ENCODE data around the gene GALE.
"Not testable (repeated sequence)": the region's sequence is repeated elsewhere in the genome, so short reads cannot be mapped to it uniquely, and the experiment has no call there.

The GALE gene

GRCh38 chr1:23800400-23801337, at the start of gene GALE:
Gene GALE, minus strand, starts transcription at chr1:23800754. Its CDS starts 1,747 bp downstream, at chr1:23799007.
- peak; percentile 62 for DNase-seq

- DNase-seq, result no peak
These were observed 48.4 kb upstream of the GALE start for GRCh38 chr1:23848673-23849616.

DNA sequence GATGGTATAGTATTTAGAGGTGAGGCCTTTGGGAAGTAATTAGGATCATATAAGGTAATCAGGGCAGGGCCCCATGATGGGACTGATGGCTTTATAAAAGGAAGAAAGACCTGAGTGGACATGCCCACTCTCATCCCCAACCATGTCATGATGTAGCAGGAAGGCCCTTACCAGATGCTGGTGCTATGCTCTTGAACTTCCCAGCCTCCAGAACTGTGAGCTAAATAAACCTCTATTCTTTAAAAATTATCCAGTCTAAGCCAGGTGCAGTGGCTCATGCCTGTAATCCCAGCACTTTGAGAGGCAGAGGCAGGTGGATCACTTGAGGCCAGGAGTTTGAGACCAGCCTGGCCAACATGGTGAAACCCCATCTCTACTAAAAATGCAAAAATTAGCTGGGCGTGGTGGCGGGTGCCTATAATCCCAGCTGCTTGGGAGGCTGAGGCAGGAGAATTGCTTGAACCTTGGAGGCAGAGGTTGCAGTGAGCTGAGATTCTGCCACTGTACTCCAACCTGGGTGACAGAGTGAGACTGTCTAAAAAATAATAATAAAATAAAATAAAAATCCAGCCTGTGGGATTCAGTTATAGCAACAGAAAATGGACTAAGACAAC, 47.0 kb upstream of the GALE start:
- DNase-seq, result not testable (repeated sequence)

DNA sequence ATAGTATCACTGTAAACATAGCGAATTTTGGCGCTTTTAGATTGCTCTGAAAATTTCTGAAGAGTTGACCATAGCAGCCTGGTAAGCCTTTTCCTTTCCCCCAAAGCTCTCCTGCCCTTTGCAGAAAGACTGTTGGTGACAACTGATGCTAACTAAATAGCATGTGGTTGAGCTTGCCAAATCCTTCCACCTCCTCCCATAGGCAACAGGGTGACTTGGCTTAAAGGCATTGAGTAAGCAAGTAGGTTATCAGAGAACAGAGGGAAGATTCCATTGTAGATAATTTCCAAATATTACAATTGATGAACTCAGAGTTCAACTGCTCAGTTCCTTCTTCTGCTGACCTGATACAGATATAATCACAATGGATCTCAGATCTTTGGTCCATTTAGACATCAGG, 44.6 kb upstream of the GALE start:
- DNase-seq, result no peak

DNA sequence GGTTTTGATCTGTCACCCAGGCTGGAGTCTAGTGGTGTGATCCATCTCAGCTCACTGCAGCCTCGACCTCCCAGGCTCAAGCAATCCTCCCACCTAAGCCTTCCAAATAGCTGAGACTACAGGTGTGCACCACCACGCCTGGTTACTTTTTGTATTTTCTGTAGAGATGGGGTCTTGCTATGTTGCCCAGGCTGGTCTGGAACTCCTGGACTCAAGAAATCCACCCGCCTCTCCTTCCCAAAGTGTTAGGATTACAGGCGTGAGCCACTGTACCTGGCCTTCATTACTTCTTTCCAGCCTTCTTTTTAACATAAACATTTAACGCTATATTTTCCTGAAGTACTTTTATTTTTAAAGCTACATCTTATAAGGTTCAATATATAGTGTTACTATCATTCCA, 43.1 kb upstream of the GALE start:
- DNase-seq, result no peak

DNA sequence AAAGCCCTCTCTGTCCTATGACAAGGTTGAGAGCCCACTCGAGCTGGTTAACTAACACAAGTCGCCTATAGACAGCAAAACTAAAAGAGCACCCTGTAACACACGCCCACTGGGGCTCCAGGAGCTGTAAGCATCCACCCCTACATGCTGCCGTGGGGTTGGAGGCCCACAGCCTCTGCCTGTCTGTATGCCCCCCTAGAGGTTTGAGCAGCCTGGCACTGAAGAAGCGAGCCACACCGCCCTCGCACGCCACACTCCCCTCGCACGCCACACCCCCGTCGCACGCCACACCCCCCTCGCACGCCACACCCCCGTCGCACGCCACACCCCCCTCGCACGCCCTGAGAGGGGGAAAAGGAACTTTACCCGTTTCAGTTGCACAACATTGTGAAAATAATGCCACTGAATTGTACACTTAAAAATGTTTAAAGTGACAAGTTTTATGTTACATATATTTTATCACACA, 37.9 kb upstream of the GALE start:
- DNase-seq, result no peak

- DNase-seq, result no peak
These were observed 37.4 kb upstream of the GALE start for GRCh38 chr1:23837908-23838307.

- DNase-seq, result no peak
These were observed 35.5 kb upstream of the GALE start for GRCh38 chr1:23836037-23836436.

DNA sequence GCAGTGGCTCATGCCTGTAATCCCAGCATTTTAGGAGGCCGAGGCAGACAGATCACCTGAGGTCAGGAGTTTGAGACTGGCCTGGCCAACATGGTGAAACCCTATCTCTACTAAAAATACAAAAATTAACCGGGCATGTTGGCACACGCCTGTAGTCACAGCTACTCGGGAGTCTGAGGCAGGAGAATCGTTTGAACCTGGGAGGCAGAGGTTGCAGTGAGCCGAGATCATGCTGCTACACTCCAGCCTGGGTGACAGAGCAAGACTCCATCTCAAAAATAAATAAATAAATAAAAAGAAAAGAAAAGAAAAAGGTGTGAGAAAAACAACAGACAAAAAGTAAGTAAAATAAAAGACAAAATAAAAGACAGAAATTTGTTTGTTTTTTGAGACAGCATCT, 33.6 kb upstream of the GALE start:
- DNase-seq, result not testable (repeated sequence)

GRCh38 chr1:23827717-23828116, 27.2 kb upstream of the GALE start:
- DNase-seq, result no peak

DNA sequence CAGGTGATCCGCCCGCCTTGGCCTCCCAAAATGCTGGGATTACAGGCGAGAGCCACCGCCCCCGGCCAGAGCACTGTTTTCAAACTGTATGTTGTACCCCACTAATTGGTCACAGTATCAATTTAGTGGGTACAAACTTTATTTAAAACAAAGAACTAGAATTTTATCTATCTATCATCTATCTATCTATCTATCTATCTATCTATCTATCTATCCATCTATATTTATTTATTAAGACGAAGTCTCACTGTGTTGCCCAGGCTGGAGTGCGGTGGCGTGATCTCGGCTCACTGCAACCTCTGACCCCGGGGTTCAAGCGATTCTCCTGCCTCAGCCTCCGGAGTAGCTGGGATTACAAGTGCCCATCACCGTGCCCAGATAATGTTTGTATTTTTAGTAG, 26.0 kb upstream of the GALE start:
- not testable (repeated sequence) for DNase-seq

DNA sequence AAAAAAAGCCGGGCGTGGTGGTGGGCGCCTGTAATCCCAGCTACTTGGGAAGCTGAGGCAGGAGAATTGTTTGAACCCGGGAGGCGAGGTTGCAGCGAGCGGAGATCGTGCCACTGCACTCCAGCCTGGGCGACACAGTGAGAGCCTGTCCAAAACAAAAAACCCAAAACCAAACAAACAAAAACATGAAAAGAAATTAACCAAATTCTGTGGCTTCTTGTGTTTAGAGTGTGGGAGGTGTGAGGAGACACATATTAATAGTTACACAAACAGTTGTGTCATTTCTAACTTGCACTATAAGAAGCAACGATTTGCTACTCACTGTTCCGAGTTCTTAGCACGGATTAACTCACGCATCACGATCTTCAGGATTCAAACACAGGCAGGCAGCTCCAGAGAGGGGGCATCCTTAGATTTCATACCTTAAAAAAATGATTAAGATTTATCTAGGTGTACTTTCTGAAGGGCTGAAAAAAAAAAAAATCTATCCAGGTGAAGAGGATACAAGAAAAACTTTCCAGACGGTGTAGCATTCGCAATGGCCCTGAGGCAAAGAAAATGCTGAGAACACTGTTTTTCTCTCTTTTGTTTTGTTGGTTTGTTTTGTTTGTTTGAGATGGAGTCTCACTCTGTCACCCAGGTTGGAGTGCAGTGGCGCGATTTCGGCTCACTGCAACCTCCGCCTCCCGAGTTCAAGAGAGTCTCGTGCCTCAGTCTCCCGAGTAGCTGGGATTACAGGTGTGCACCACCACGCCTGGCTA, 25.4 kb upstream of the GALE start:
- DNase-seq, result no peak

GRCh38 chr1:23825076-23825761, 24.7 kb upstream of the GALE start, which contains the start of gene HMGCL:
Gene HMGCL, minus strand, starts transcription at chr1:23825429. Its CDS starts 14 bp downstream, at chr1:23825415.
- DNase-seq, result no peak

GRCh38 chr1:23824711-23825075, 24.1 kb upstream of the GALE start:
- no peak for DNase-seq

DNA sequence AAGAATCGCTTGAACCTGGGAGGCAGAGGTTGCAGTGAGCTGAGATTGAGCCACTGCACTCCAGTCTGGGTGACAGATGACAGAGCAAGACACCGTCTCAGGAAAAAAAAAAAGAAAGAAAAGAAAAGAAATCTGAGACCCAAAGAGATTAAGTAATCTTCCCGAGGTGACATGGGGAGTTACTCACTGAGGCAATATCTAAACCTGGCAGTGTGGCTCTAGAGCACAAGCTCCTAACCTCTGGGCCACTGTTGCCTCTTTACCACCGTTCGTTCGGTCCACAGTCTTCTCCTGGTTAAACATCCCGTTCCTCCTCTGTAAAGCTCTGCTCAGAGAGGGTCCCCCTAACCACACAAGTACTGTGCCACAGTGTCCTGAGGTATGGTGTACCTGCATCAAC, 23.2 kb upstream of the GALE start:
- no peak for DNase-seq

DNA sequence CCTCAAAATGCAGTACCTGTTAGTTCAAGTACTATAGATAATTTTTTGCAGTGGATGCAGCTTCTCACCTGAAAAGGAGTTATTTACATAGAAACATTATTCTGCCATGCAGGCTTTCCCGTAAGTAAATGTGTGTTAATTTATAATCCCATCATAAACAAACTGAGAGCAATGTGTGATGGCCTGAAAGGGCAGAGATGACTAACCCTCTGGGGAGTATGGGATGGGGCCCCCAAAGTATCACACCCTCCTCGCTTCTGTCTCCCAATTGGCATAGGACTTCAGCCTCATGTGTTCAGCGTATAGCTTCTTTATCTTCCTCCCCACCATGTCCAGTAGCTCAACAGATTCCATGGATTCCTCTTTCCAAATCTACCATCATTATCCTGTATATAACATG, 17.1 kb upstream of the GALE start:
- DNase-seq, result no peak

- DNase-seq, result no peak
These were observed 16.4 kb upstream of the GALE start for GRCh38 chr1:23816906-23817305.

DNA sequence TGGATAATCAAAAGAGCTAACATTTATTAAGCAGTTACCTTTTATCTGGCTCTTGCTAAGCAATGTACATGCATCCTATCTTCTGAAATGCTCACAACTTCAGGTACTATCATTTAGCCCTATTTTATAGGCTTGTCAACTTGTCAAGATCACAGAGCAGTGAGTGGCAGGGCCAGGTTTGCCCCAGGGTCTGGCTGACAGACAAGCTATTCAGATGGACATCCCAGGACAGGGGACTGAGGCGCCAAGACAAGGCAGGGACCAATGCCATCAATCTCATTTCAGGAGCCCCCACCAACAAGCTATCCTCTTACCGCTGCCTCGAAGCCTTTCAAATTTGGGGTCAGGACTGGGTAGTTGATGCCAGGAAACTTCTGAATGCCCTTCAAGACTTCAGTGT, 15.8 kb upstream of the GALE start:
- no peak for DNase-seq

DNA sequence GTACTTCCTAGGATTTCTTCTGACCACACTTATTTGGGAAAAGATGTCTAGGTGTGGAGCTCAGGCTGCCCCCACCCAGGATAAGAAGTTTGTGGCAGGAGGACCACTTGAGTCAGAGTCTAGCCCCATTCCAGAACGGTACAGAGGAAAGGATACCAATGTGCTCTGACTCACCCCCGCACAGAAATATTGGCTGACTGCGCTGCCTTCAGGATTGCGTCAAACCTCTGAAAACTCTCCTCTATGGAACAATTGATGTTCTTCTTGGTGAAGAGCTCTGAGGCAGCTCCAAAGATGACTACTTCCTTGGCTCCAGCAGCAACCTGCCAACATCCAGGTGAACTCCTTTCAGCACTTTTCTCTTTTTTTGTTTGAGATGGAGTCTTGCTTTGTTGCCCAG, 13.5 kb upstream of the GALE start:
- no peak for DNase-seq

- DNase-seq, result no peak
These were observed 10.4 kb upstream of the GALE start for GRCh38 chr1:23810818-23811540.

- no peak for DNase-seq
These were observed 9.2 kb upstream of the GALE start for GRCh38 chr1:23809751-23810171.
